ENCODE results near the gene BGN. TPM values are rescaled to one million over a fixed set of nuclear protein-coding genes. Genes with fewer than 3 reads are reported as not detected.

BGN gene
- total RNA-seq (2022): not detected in 2 replicates
- not detected for Bru-seq, nascent RNA
- BruChase-seq, experiment 1, labeled RNA remaining after a 6-hour chase: percentile 6 among the genes with signal in this experiment
- not detected for BruChase-seq, experiment 2, labeled RNA remaining after a 2-hour chase
- long read RNA-seq: 0 reads

DNA sequence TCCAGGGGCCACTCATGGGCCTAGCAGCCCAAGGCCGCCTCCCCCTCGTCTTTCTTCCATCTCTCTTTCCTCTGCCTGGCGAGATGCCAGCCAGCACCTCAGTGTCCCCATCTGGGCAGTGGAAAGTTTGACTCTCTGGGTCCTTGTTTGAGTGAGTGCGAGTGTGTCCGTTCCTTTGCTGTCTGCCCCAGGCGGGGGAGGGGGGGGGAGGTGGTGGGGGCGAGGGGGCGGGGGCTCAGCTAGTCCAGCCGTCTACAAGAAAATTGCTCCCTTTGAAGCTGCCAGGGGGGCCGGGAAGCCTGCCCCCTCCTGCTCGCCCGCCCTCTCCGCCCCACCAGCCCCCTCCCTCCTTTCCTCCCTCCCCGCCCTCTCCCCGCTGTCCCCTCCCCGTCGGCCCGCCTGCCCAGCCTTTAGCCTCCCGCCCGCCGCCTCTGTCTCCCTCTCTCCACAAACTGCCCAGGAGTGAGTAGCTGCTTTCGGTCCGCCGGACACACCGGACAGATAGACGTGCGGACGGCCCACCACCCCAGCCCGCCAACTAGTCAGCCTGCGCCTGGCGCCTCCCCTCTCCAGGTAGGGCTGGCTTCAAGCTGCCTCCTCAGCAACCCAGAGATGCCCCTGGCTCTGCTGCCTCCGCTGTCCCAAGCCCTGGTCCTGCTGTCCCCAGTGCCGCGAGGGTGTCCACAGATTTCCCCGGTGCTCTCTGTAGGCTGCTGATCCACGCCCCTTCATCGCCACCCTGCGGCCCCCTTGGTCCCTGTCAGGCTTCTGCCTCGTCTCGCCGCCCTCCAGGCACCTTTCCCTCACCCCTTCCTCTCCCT lies at the start of gene BGN:
TSS of gene BGN (plus strand) at position 440 of the 821 bp plus-strand sequence. CDS start 9,652 bp downstream, outside the sequence.
- no peak within 1 kb of the TSS for H3K27ac Mint-ChIP-seq (ENCODE audit: unreplicated experiment)
- H3K9me3 Mint-ChIP-seq (ENCODE audit: low read depth, unreplicated experiment): no peaks in the 10 kb centered on the region
- no peaks in the 10 kb centered on the region for H3K4me1 Mint-ChIP-seq (ENCODE audit: low read depth, unreplicated experiment)
- CTCF ChIA-PET: interaction anchor here (0.6 kb wide), 1 partner anchor 11 kb away, joined by 5 read pairs; no protein-coding TSS in a partner anchor
- peak within 1 kb of the TSS; percentile 43 for H3K4me3 Mint-ChIP-seq (ENCODE audit: low read depth, unreplicated experiment)
- TF ChIP-seq, protein P1, sequence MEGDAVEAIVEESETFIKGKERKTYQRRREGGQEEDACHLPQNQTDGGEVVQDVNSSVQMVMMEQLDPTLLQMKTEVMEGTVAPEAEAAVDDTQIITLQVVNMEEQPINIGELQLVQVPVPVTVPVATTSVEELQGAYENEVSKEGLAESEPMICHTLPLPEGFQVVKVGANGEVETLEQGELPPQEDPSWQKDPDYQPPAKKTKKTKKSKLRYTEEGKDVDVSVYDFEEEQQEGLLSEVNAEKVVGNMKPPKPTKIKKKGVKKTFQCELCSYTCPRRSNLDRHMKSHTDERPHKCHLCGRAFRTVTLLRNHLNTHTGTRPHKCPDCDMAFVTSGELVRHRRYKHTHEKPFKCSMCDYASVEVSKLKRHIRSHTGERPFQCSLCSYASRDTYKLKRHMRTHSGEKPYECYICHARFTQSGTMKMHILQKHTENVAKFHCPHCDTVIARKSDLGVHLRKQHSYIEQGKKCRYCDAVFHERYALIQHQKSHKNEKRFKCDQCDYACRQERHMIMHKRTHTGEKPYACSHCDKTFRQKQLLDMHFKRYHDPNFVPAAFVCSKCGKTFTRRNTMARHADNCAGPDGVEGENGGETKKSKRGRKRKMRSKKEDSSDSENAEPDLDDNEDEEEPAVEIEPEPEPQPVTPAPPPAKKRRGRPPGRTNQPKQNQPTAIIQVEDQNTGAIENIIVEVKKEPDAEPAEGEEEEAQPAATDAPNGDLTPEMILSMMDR (IDR thresholded peaks at IDR 0.05; ENCODE audit: unreplicated experiment): no peak
- peak; percentile 18 for DNase-seq
- intact Hi-C loops (cut with micrococcal nuclease; ENCODE audit: unreplicated experiment): no loop called here
- H3K27me3 Mint-ChIP-seq (ENCODE audit: unreplicated experiment): peaks cover 32% of the 10 kb centered on the region
- no TSS peak for BruUV-seq (replicated peaks)
- no peaks in the 10 kb centered on the region for H3K36me3 Mint-ChIP-seq (ENCODE audit: insufficient read depth, unreplicated experiment)

- H3K4me3 Mint-ChIP-seq (ENCODE audit: low read depth, unreplicated experiment): no peak overlapping the region
- H3K4me1 Mint-ChIP-seq (ENCODE audit: low read depth, unreplicated experiment): no peaks in the 10 kb centered on the region
- no peak overlapping the region for H3K27ac Mint-ChIP-seq (ENCODE audit: unreplicated experiment)
- no TSS peak for BruUV-seq (replicated peaks)
- no peaks in the 10 kb centered on the region for H3K9me3 Mint-ChIP-seq (ENCODE audit: low read depth, unreplicated experiment)
- TF ChIP-seq, protein P1 (IDR thresholded peaks at IDR 0.05; ENCODE audit: unreplicated experiment): no peak
- DNase-seq: no peak
- H3K27me3 Mint-ChIP-seq (ENCODE audit: unreplicated experiment): peaks cover 3% of the 10 kb centered on the region
- intact Hi-C loops (cut with micrococcal nuclease; ENCODE audit: unreplicated experiment): no loop called here
- peaks cover 17% of the 10 kb centered on the region for H3K36me3 Mint-ChIP-seq (ENCODE audit: insufficient read depth, unreplicated experiment)
- CTCF ChIA-PET: no interaction called here
Observed at GRCh38 chrX:153445106-153445855, 49.5 kb upstream of the BGN start.

DNA sequence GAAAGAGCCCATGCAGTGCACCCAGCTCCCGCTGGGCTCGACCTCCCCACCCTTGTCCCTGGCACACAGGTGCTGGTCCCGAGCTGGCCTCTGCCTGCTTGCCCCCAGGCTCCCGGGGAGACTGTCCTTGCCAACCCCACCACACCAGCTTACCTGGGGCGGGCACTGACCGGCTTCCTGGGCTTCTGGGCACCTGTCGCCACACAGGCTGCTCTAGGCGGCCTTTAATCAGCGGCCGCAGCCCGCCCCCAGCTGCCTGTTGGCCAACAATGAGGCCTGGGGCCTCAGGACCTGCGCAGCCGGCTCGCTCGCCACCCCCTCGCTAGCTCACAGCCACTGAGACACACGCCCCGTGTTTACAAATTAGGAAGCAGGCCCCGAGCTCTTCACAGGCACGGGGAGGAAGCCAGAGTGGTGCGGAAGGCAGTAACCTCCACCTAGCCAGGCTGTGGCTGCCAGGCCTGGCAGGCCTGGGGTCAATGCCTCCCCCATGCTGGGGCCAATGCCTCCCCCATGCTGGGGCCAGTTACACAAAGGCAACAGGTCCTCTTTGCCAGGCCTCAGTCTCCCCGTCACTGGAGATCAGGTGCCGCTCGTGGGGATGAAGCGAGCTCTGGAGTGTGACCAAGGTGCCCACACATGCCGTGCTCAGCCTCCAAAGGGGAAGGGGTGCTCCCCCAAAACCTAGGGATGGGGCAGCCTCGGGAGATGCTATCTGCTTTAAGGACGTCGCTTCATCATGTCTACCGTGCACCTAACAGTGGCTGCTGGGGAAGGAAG lies 48.7 kb upstream of the BGN start, which contains the start of gene TREX2:
TSS of gene TREX2 (minus strand) at position 201 of the 780 bp plus-strand sequence. CDS start 626 bp downstream, outside the sequence.
- TF ChIP-seq, protein P1 (IDR thresholded peaks at IDR 0.05; ENCODE audit: unreplicated experiment): no peak
- Mint-ChIP-seq H3K27ac (ENCODE audit: unreplicated experiment) (no peak within 1 kb of the TSS), H3K9me3 (ENCODE audit: low read depth, unreplicated experiment) (no peaks in the 10 kb centered on the region), H3K4me3 (ENCODE audit: low read depth, unreplicated experiment) (no peak within 1 kb of the TSS), H3K27me3 (ENCODE audit: unreplicated experiment) (no peaks in the 10 kb centered on the region), H3K4me1 (ENCODE audit: low read depth, unreplicated experiment) (no peaks in the 10 kb centered on the region), H3K36me3 (ENCODE audit: insufficient read depth, unreplicated experiment) (peaks cover 17% of the 10 kb centered on the region)
- BruUV-seq (replicated peaks): no TSS peak
- intact Hi-C loops (cut with micrococcal nuclease; ENCODE audit: unreplicated experiment): no loop called here
- CTCF ChIA-PET: no interaction called here
- DNase-seq: no peak

DNA sequence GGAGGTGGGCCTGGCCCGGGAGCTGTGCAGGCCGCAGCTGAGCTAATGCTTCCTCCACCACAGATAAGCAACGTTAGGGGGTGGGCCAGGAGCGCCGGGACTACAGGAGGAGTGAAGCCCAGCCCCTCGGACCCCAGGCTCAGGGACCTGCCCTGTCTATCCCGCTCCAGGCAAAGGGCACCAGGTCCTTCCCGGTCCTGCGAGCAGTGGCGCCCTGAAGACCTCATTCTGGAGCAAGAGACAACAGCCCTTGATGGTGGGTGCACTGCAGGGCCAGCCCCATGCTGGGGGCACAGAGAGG lies 48.2 kb upstream of the BGN start:
- no TSS peak for BruUV-seq (replicated peaks)
- no peaks in the 10 kb centered on the region for H3K27me3 Mint-ChIP-seq (ENCODE audit: unreplicated experiment)
- no peaks in the 10 kb centered on the region for H3K9me3 Mint-ChIP-seq (ENCODE audit: low read depth, unreplicated experiment)
- no peak overlapping the region for H3K27ac Mint-ChIP-seq (ENCODE audit: unreplicated experiment)
- peaks cover 17% of the 10 kb centered on the region for H3K36me3 Mint-ChIP-seq (ENCODE audit: insufficient read depth, unreplicated experiment)
- DNase-seq: no peak
- no peak overlapping the region for H3K4me3 Mint-ChIP-seq (ENCODE audit: low read depth, unreplicated experiment)
- CTCF ChIA-PET: no interaction called here
- TF ChIP-seq, protein P1 (IDR thresholded peaks at IDR 0.05; ENCODE audit: unreplicated experiment): no peak
- no peaks in the 10 kb centered on the region for H3K4me1 Mint-ChIP-seq (ENCODE audit: low read depth, unreplicated experiment)
- intact Hi-C loops (cut with micrococcal nuclease; ENCODE audit: unreplicated experiment): no loop called here

All from Calu3 (cell line).